Glutamatergic neuron (in vitro differentiated cells): Measurements from ENCODE around the gene UBQLNL. TPM values are rescaled to one million over a fixed set of nuclear protein-coding genes. Genes with fewer than 3 reads are reported as not detected.

Experiments used
- DNase-seq: peaks from one replicate; pipeline ENCODE4 v3.0.0; 2022
- H3K27ac Mint-ChIP-seq: one replicate; pipeline ENCODE4 v1.8.0; 2020; ENCODE audit warnings: mild to moderate bottlenecking, mixed read lengths, inconsistent platforms; ENCODE audit not compliant: unreplicated experiment
- H3K27me3 Mint-ChIP-seq: one replicate; pipeline ENCODE4 v1.8.0; 2020; ENCODE audit warnings: mild to moderate bottlenecking, moderate library complexity, mixed read lengths, inconsistent platforms; ENCODE audit not compliant: unreplicated experiment
- H3K36me3 Mint-ChIP-seq: one replicate; pipeline ENCODE4 v1.8.0; 2020; ENCODE audit warnings: mild to moderate bottlenecking, mixed read lengths, inconsistent platforms; ENCODE audit not compliant: unreplicated experiment
- H3K4me1 Mint-ChIP-seq: one replicate; pipeline ENCODE4 v1.8.0; 2020; ENCODE audit warnings: mild to moderate bottlenecking, low read depth, mixed read lengths, inconsistent platforms; ENCODE audit not compliant: unreplicated experiment
- H3K4me3 Mint-ChIP-seq: one replicate; pipeline ENCODE4 v1.8.0; 2020; ENCODE audit warnings: mild to moderate bottlenecking, mixed read lengths, inconsistent platforms; ENCODE audit not compliant: unreplicated experiment
- H3K9me3 Mint-ChIP-seq: one replicate; pipeline ENCODE4 v1.8.0; 2020; ENCODE audit warnings: mild to moderate bottlenecking, moderate library complexity, mixed read lengths, inconsistent platforms; ENCODE audit not compliant: unreplicated experiment
- CTCF ChIP-seq: fragments of 200-600 bp; sonication (generic); IDR thresholded peaks from one replicate; pipeline ENCODE4 v1.5.0; 2021; ENCODE audit not compliant: partially characterized antibody, unreplicated experiment
- total RNA-seq: library from RNA; stranded (reverse); fragmentation: NEBNext Ultra II Directional; extraction: Animal tissue kit (Norgen Biotek cat#: 25700); gene quantifications from one replicate; pipeline ENCODE4 v1.2.1, GENCODE V29; 2021; ENCODE audit not compliant: unreplicated experiment

UBQLNL gene
- total RNA-seq, 1 donor from 2014 or later = not detected

GRCh38 chr11:5504403-5504921 lies 12.0 kb downstream of the UBQLNL start:
- no peaks in the 10 kb centered on the region for H3K4me1 Mint-ChIP-seq
- DNase-seq = no peak
- no peak for TF ChIP-seq CTCF
- H3K36me3 Mint-ChIP-seq = no peaks in the 10 kb centered on the region
- peaks cover 2% of the 10 kb centered on the region for H3K9me3 Mint-ChIP-seq
- H3K27me3 Mint-ChIP-seq = peaks cover under 1% of the 10 kb centered on the region
- H3K27ac Mint-ChIP-seq = no peak overlapping the region
- no peak overlapping the region for H3K4me3 Mint-ChIP-seq

- no peak overlapping the region for H3K27ac Mint-ChIP-seq
- no peak for TF ChIP-seq CTCF
- H3K4me3 Mint-ChIP-seq = no peak overlapping the region
- no peaks in the 10 kb centered on the region for H3K27me3 Mint-ChIP-seq
- no peaks in the 10 kb centered on the region for H3K9me3 Mint-ChIP-seq
- no peaks in the 10 kb centered on the region for H3K36me3 Mint-ChIP-seq
- H3K4me1 Mint-ChIP-seq = no peaks in the 10 kb centered on the region
- DNase-seq = no peak
These were observed 16.1 kb downstream of the UBQLNL start for GRCh38 chr11:5500393-5500801.

DNA sequence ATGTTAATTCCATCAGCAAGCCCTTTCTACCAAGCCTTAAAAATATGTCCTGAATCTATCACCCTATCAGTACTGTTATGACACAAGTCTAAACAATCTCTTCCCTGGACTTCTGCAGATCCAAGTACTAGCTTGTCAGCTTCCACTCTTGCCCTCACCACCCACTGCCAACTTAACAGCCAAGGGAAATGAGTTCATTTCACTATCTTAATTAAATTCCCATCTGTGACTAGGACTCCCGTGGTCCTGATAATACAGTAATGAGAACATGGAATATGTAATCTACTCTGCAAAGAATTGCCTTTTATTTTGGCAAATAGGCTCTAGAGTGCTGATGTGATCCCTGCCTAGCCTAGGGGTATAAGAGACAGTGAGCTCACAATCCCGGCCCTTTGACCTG lies 16.8 kb downstream of the UBQLNL start:
- no peak overlapping the region for H3K4me3 Mint-ChIP-seq
- no peaks in the 10 kb centered on the region for H3K36me3 Mint-ChIP-seq

DNA sequence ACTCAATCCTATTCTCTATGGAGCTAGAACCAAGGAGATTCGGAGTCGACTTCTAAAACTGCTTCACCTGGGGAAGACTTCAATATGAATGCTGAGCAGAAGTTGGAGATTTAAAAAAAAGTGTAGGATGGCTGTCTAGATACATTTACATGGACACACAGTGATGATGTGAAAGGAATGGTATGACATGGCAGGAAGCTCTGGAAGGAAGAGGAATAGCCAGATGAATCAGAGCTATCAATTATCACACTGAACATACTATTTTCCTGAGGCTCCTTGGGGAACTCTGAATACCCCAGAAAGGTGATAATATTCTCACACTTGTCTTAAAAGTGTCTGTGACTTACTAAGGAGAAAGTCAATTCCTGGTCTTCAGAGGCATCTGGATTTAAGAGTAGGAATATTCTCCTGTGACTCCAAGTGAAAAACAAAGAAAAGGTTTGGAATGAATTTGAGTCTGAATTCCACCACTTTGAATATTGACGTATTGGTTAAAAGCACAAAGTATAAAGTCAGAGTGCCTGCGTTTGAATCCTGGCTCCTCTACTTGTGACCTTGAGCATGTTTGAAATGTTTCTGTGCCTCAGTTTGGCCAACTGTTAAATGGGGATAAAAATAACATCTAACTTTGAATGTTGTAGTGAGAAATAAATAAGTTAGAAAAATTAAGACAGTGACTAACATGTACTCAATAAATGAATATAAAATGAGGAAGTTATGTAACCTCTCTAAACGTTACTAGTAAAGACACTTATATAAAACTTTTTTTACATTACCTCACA lies 26.7 kb downstream of the UBQLNL start:
- Mint-ChIP-seq H3K27me3 (no peaks in the 10 kb centered on the region), H3K9me3 (no peaks in the 10 kb centered on the region), H3K36me3 (no peaks in the 10 kb centered on the region), H3K27ac (no peak overlapping the region), H3K4me3 (no peak overlapping the region), H3K4me1 (no peaks in the 10 kb centered on the region)
- TF ChIP-seq CTCF = no peak
- DNase-seq = no peak

More for the DNA sequence above, 16.8 kb downstream of the UBQLNL start:
- DNase-seq = no peak
- no peaks in the 10 kb centered on the region for H3K27me3 Mint-ChIP-seq
- no peaks in the 10 kb centered on the region for H3K4me1 Mint-ChIP-seq
- no peaks in the 10 kb centered on the region for H3K9me3 Mint-ChIP-seq
- TF ChIP-seq CTCF = no peak
- H3K27ac Mint-ChIP-seq = no peak overlapping the region

DNA sequence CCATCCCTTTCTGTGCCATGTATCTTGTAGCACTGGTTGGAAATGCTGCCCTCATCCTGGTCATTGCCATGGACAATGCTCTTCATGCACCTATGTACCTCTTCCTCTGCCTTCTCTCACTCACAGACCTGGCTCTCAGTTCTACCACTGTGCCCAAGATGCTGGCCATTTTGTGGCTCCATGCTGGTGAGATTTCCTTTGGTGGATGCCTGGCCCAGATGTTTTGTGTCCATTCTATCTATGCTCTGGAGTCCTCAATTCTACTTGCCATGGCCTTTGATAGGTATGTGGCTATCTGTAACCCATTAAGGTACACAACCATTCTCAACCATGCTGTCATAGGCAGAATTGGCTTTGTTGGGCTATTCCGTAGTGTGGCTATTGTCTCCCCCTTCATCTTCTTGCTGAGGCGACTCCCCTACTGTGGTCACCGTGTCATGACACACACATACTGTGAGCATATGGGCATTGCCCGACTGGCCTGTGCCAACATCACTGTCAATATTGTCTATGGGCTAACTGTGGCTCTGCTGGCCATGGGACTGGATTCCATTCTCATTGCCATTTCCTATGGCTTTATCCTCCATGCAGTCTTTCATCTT lies 27.6 kb downstream of the UBQLNL start:
- H3K27me3 Mint-ChIP-seq = no peaks in the 10 kb centered on the region
- DNase-seq = no peak
- no peak overlapping the region for H3K4me3 Mint-ChIP-seq
- H3K9me3 Mint-ChIP-seq = no peaks in the 10 kb centered on the region
- no peaks in the 10 kb centered on the region for H3K4me1 Mint-ChIP-seq
- no peak overlapping the region for H3K27ac Mint-ChIP-seq
- no peaks in the 10 kb centered on the region for H3K36me3 Mint-ChIP-seq
- no peak for TF ChIP-seq CTCF
